GM18502 (cell line): Measurements from ENCODE around the gene DTX4.

Experiments used
- ATAC-seq: cut with Tn5 transposase; IDR thresholded peaks from one replicate; pipeline ENCODE4 v1.9.1; 2021; ENCODE audit warnings: mild to moderate bottlenecking; ENCODE audit not compliant: unreplicated experiment, poor library complexity

The DTX4 gene

DNA sequence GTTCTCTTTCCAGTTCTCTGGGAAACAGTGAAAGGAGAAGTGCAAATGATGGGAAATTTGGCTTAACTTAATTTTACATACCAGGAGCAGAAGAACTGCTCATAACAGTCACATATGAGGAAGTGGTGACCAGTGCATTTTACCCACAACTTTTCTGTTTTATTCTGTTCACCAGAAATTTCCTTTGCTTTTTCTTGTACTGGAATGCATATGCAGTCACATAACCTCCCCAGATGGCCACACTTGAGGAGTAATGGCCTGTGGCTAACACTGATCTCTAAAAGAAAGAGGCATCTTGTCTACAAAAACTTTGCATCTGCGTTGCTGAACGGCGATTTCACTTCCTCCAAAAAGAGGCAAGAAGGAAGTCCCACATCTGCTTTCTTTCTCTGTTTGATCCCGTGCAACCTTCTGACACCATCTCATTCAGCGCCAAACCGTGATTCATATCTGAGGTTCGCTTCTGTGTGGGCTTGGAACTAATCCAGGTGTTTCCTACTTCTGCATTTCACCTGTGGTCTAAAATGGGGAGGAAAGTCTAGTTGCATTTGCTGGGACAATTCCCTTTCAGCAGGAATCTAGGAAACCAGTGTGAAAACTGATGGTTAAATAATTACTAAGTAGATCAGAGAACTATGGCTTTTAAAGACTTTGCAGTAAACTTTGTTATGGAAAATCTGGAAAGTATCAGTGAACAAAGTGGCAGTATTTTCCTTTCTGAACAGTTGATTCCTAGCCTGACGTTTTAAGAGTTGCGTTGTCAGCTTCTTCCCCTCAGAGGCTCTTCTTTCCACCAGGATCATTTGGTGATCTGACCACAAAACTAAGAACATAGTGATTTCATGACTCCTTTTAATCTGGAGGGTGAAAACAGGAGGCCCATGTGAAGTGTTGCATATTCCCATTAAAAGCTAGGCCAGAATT lies 45.0 kb downstream of the DTX4 start:
- peak; percentile 90 for ATAC-seq

GRCh38 chr11:59218319-59218718 lies 46.4 kb downstream of the DTX4 start:
- ATAC-seq: no peak

DNA sequence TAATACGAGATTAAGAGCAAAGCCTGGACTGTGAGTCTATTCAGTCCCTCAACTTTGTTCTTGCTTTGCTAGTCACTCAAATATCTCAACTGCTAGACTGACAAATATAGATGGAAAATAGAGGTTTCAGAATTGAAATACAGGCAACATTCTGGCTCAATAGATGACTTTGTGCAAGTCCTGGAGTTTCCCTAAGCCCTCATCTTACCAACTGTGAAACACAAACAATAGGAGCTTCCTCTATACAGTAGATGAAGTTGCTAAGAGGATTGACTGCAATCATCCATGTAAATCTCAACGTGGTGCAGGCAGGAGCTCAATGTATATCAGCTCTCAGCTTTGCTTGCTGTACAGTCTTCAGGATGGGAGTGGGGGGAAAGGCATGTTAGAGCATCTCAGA lies 47.0 kb downstream of the DTX4 start:
- no peak for ATAC-seq

- no peak for ATAC-seq
Observed at GRCh38 chr11:59219836-59220235, 47.9 kb downstream of the DTX4 start.

GRCh38 chr11:59221441-59221840 lies 49.5 kb downstream of the DTX4 start:
- ATAC-seq: no peak

DNA sequence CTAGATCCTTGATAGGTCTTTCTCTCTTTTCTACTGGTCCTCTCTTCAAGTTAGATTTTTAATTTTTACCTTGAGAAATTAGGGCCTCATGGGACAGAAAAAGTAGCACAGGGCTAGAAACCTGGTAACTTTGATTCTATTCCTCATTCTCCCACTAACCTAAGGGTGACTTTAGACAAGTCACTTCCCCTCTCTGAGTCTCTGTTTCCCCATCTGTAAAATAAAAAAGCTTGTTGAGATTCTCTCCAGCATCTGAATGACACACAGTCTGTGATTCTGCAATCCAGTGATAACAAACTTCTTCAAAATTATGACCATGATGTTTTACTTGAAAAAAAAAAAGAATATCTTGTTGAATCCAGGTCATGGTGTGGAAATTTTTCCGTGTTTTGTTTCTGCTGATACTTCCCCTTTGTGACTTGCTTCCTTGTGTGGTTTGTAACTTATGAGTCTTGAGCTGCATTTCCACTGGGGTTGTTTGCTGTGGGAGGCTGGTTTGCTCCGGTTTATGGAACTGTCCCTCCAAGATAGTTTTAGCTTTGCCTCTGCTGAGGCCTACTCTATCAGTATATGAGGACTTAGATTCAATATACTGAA lies 50.6 kb downstream of the DTX4 start:
- ATAC-seq: no peak

GRCh38 chr11:59223177-59223576 lies 51.2 kb downstream of the DTX4 start:
- no peak for ATAC-seq

- no peak for ATAC-seq
Observed at GRCh38 chr11:59223611-59224010, 51.7 kb downstream of the DTX4 start.

DNA sequence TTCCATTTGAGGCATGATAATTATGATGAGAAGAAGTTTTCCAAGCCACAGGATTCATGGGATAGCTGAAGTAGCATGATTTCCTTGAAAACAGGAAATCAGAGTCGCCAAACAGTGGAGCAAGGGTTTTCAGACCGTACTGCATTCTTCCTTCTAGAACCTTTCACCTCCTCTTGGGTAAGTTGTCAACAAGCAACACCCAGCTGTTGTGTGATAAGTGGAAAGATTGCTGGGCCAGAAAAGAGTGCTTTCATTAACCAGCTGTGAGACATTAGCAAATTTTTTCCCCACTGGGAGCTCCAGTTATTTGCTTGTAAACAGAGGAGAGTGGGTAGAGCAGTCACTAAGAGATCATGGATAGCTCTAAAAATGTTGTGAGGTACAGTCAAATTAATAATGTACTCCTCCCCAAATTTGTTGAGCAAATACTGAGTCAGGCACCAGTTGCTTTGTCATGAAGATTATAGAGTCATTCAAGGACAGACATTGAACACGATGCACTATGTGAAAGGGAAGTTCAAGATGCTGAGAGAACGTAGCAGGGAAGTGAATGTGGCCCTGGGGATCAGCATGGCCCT lies 52.5 kb downstream of the DTX4 start:
- ATAC-seq: peak; percentile 49

GRCh38 chr11:59225017-59225416 lies 53.1 kb downstream of the DTX4 start:
- ATAC-seq: peak; percentile 65

DNA sequence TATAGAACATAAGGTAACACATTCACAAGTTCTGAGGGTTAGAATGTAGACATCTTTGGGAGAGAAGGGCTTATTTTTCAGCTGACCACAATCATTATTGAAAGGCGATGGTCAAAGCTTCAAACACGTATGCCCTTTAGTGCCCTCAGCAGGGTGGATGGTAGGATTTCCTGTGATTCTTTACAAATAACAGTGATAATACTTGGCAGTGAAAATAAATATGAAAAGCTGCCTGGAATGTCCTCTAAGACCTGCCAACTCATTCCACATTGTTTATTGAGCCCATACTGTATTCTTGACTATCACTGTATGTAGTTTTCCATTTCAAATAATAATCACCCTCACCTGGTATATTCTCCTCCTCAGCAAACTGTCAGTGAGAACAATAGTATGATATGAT lies 54.5 kb downstream of the DTX4 start:
- ATAC-seq: no peak

GRCh38 chr11:59240322-59240721 lies 68.4 kb downstream of the DTX4 start:
- no peak for ATAC-seq

GRCh38 chr11:59243633-59244032 lies 71.7 kb downstream of the DTX4 start:
- no peak for ATAC-seq

- ATAC-seq: no peak
Observed at GRCh38 chr11:59247531-59248227, 75.7 kb downstream of the DTX4 start.

DNA sequence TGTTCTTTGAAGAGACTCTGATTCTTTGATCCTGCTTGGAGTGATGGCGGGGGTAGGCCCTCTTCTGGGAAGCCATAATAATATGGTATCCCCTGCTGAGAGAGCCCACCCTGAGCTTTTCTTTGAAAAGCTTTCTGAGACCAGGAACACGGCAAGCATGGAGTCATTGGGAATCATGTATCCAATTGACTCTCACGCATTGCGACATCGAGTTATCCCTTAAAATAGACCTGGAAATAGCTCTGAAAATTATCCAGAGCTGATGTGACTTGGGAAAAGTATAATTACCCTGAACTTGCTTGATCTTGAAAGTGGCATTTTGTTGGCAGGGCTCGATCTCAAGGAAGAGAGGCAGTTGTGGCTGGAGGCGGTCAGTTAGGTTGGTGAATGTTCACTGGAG lies 77.6 kb downstream of the DTX4 start:
- ATAC-seq: no peak

GRCh38 chr11:59253001-59253400 lies 81.1 kb downstream of the DTX4 start:
- no peak for ATAC-seq

- ATAC-seq: no peak
Observed at GRCh38 chr11:59254286-59254685, 82.4 kb downstream of the DTX4 start.

DNA sequence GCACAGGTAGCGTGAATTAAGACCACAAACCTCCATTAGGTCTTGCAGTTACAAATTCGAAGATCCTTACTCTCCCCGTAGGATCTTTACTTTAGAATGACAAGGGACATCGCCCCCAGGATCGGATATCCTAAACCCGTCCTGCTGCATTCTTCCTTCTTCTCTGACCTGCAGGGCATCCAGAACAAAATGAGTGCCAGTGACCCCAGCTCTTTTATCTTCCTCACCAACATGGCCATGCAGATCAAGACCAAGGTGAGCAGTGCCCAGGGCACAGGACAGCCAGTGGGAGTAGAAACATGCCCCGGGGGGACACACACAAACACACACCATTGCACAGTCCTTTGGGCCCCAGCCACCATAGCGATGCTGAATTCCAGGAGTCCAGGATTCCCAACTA lies 83.3 kb downstream of the DTX4 start:
- ATAC-seq: no peak
